Measurements from ENCODE around the gene RFX3.

DNA sequence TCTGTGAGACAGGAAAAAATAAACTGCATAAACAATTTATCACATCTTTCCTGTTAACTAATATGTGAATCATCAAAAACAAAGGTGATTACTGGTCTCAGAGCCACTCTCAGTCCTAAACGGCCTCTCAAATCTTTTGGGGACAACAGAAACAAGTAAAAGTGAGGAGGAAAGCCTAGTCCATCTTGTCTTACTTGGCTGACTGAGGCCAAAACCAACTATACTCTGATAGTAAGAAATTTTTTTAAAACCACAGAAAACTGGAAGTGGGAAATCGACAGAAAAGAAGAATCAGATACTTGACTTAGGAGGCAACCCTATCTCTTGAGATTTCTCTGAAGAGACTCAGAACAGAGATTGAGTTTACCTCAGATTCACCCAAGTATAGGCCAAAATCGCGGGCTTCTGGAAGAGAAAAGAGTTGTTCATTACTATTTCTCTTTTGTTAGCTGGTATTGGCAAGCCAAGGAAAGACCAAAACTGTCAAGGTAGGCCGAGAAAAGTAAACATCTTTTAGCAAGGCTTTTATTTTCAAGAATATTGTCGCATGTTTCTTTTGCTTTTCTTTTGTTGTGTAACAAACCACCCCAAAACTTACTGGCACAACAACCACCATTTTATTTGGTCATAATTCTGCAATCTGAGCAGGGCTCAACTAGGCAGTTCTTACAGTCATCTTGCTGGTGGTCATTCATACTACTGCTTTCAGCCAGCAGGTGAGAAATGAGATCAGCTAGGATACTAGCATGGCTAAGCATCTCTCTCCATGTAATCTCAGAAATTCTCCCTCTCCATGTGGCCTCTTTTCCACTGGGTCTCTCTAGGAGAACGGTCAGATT lies 46.1 kb downstream of the RFX3 start:
- no peak for TF ChIP-seq GATA2 (IDR thresholded peaks at IDR 0.05; ENCODE audit: low read depth, low read length)
- no peak for TF ChIP-seq GATA3 (IDR thresholded peaks at IDR 0.05; ENCODE audit: low read depth, low read length)
